Karpas-422 (cell line): ENCODE data around the gene RAPGEF3. TPM values are rescaled to one million over a fixed set of nuclear protein-coding genes. Genes with fewer than 3 reads are reported as not detected.
A peak's percentile ranks its signal among the peaks of the same experiment; 100 is the strongest.

ENCODE experiments used
- DNase-seq: peaks from one replicate; pipeline ENCODE4 v3.0.0-alpha.2; 2015
- H2AFZ ChIP-seq: fragments of 200-600 bp; sonication (generic); 2 replicates; pipeline ENCODE4 v1.6.1; 2014; ENCODE audit warnings: antibody characterized with exemption, low read length, mixed read lengths
- H3K27ac ChIP-seq: fragments of 200-600 bp; sonication (generic); 2 replicates; pipeline ENCODE4 v1.5.1; 2014; ENCODE audit warnings: mild to moderate bottlenecking, low read length, moderate library complexity
- H3K27me3 ChIP-seq: fragments of 200-600 bp; sonication (generic); 2 replicates; pipeline ENCODE4 v1.6.1; 2014; ENCODE audit warnings: low read length, mixed read lengths
- H3K36me3 ChIP-seq: fragments of 200-600 bp; sonication (generic); 2 replicates; pipeline ENCODE4 v1.6.1; 2014; ENCODE audit warnings: low read length, mixed read lengths; ENCODE audit not compliant: insufficient read depth
- H3K4me1 ChIP-seq: fragments of 200-600 bp; sonication (generic); 2 replicates; pipeline ENCODE4 v1.6.1; 2014; ENCODE audit warnings: mild to moderate bottlenecking, low read length, mixed read lengths
- H3K4me2 ChIP-seq: fragments of 200-600 bp; sonication (generic); 2 replicates; pipeline ENCODE4 v1.6.1; 2014; ENCODE audit warnings: low read length, low read depth, mild to moderate bottlenecking; ENCODE audit not compliant: poor library complexity, severe bottlenecking
- H3K4me3 ChIP-seq: fragments of 200-600 bp; sonication (generic); 2 replicates; pipeline ENCODE4 v1.5.1; 2014; ENCODE audit warnings: mild to moderate bottlenecking, antibody characterized with exemption, low read length, mixed read lengths
- H3K79me2 ChIP-seq: fragments of 200-600 bp; sonication (generic); 2 replicates; pipeline ENCODE4 v1.6.1; 2014; ENCODE audit warnings: mild to moderate bottlenecking, low read length, mixed read lengths
- H3K9ac ChIP-seq: fragments of 200-600 bp; sonication (generic); 2 replicates; pipeline ENCODE4 v1.6.0; 2014; ENCODE audit warnings: low read length
- H3K9me2 ChIP-seq: fragments of 200-600 bp; sonication (generic), shearing (Covaris generic); replicated peaks from 2 replicates; pipeline ENCODE4 v1.6.0; 2014; ENCODE audit warnings: mild to moderate bottlenecking, low read length, moderate library complexity; ENCODE audit not compliant: insufficient read depth
- H3K9me3 ChIP-seq: fragments of 300-700, 200-600 bp; sonication (generic); 2 replicates; pipeline ENCODE4 v1.6.1; 2014; ENCODE audit warnings: low read length, mixed read lengths
- H4K20me1 ChIP-seq: fragments of 200-600 bp; sonication (generic); 2 replicates; pipeline ENCODE4 v1.6.1; 2014; ENCODE audit warnings: mild to moderate bottlenecking, antibody characterized with exemption, low read length, low read depth; ENCODE audit not compliant: insufficient read depth
- total RNA-seq: library from RNA; depleted of rRNA; stranded (reverse); fragments of >200 nt; shearing (Covaris generic); gene quantifications from 2 replicates; pipeline ENCODE4 v1.2.3, GENCODE V29; 2014; ENCODE audit warnings: low replicate concordance

Gene RAPGEF3
- total RNA-seq, 1 experiment from 2014 or later = 4.4 TPM

GRCh38 chr12:47747126-47747525, 11.6 kb downstream of the RAPGEF3 start:
- H3K27me3 ChIP-seq = no peaks in the 10 kb centered on the region
- no peak overlapping the region for H3K27ac ChIP-seq
- no peaks in the 10 kb centered on the region for H3K79me2 ChIP-seq
- H3K4me3 ChIP-seq = no peak overlapping the region
- DNase-seq = peak; percentile 58
- no peaks in the 10 kb centered on the region for H3K9me3 ChIP-seq
- H3K4me1 ChIP-seq = peaks cover 23% of the 10 kb centered on the region
- H3K9me2 ChIP-seq = no peaks in the 10 kb centered on the region
- H3K36me3 ChIP-seq = no peaks in the 10 kb centered on the region
- no peak overlapping the region for H3K9ac ChIP-seq
- 0 out of 2 replicates have a peak, but pooled peaks cover 8% of the 10 kb centered on the region for H4K20me1 ChIP-seq
- no peak overlapping the region for H3K4me2 ChIP-seq
- no peak overlapping the region for H2AFZ ChIP-seq

- Histone ChIP-seq H3K4me1 (peaks cover 28% of the 10 kb centered on the region), H3K27me3 (no peaks in the 10 kb centered on the region), H3K4me3 (no peak overlapping the region), H3K9ac (no peak overlapping the region), H3K36me3 (no peaks in the 10 kb centered on the region), H3K4me2 (no peak overlapping the region), H3K79me2 (no peaks in the 10 kb centered on the region), H3K9me2 (no peaks in the 10 kb centered on the region), H3K27ac (no peak overlapping the region), H4K20me1 (0 out of 2 replicates have a peak, but pooled peaks cover 8% of the 10 kb centered on the region), H2AFZ (no peak overlapping the region), H3K9me3 (no peaks in the 10 kb centered on the region)
- DNase-seq = no peak
These were observed 12.2 kb downstream of the RAPGEF3 start for GRCh38 chr12:47746523-47746922.

- Histone ChIP-seq H3K4me3 (no peak overlapping the region), H3K9me2 (no peaks in the 10 kb centered on the region), H3K27ac (no peak overlapping the region), H3K4me1 (peaks cover 32% of the 10 kb centered on the region), H3K9me3 (no peaks in the 10 kb centered on the region), H2AFZ (no peak overlapping the region), H3K27me3 (no peaks in the 10 kb centered on the region), H3K36me3 (no peaks in the 10 kb centered on the region), H3K4me2 (no peak overlapping the region), H3K9ac (no peak overlapping the region), H4K20me1 (0 out of 2 replicates have a peak, but pooled peaks cover 8% of the 10 kb centered on the region), H3K79me2 (no peaks in the 10 kb centered on the region)
- no peak for DNase-seq
These were observed 12.6 kb downstream of the RAPGEF3 start for GRCh38 chr12:47746073-47746472.

- Histone ChIP-seq H3K4me2 (no peak overlapping the region), H4K20me1 (0 out of 2 replicates have a peak, but pooled peaks cover 8% of the 10 kb centered on the region), H3K27me3 (no peaks in the 10 kb centered on the region), H3K27ac (no peak overlapping the region), H3K79me2 (no peaks in the 10 kb centered on the region), H3K4me1 (peaks cover 37% of the 10 kb centered on the region), H3K9me2 (no peaks in the 10 kb centered on the region), H3K36me3 (no peaks in the 10 kb centered on the region), H3K9ac (no peak overlapping the region), H2AFZ (no peak overlapping the region), H3K9me3 (no peaks in the 10 kb centered on the region), H3K4me3 (no peak overlapping the region)
- no peak for DNase-seq
These were observed 13.1 kb downstream of the RAPGEF3 start for GRCh38 chr12:47745485-47746041.

DNA sequence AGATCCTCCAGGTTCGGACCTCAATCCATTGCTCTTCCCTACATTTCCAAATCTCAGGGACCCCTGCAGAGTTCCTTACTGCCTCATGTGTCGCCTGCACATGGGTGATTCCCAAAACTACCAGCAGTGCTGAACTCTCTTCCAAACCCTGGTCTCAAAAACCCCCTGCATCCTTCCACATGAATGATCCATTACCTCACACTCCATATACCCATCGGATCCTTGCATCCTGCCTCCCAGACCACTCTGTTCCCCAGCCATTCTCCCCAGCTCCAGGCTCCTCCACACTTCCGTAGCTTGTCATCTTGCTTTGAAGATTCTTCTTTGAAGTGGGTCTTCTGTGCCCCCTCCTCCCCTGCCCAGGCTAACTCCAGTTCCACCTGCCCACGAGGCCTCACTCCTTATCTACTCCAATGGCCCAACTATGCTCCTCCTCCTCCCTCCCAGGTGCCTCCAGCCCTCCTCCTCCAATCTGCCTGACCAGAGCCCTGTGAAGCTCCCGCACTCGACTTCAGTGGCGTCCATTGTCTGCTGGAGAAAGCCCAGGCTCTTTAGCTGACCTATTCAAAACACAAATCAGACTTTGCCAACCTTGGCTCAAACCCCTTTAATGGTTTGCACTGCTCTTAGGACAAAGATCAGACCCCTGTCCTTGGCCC, 13.8 kb downstream of the RAPGEF3 start:
- H3K4me2 ChIP-seq = no peak overlapping the region
- H3K4me1 ChIP-seq = peaks cover 44% of the 10 kb centered on the region
- no peaks in the 10 kb centered on the region for H3K27me3 ChIP-seq
- no peaks in the 10 kb centered on the region for H3K9me2 ChIP-seq
- H3K27ac ChIP-seq = no peak overlapping the region
- no peak overlapping the region for H3K9ac ChIP-seq
- no peak for DNase-seq
- H3K36me3 ChIP-seq = no peaks in the 10 kb centered on the region
- no peaks in the 10 kb centered on the region for H3K79me2 ChIP-seq
- H3K4me3 ChIP-seq = no peak overlapping the region
- H3K9me3 ChIP-seq = no peaks in the 10 kb centered on the region
- no peak overlapping the region for H2AFZ ChIP-seq
- 0 out of 2 replicates have a peak, but pooled peaks cover 8% of the 10 kb centered on the region for H4K20me1 ChIP-seq

DNA sequence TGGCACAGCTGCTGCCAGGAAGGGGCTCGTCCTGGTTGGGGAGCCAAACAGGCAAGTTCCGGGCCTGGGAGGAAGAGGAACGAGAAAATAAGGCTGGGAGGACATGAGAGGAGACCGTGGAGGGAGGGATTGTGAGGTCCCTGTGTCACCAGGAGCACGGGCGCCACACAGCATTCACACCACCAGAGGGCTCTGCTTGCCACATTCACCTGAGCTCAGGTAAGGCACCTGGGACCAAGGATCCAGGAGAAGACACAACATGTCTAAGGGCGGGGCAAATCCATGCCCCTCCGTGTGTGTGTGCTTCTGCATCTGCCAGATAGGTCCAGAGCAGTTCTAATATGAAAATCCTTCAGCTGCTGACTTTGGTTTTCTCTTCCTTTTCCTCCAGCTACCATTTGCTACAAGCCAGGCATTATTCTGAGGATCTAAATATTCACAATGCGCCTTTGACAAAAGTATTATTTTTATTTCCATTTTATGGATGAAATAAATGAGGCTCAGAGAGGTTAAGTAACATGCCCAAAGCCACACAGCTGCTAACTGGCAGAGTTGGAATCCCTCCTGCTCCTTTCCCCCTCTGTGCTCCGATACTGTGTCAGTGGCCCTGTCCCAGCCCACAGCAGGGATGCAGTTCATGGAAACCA, 14.6 kb downstream of the RAPGEF3 start:
- Histone ChIP-seq H3K9me2 (no peaks in the 10 kb centered on the region), H3K4me2 (no peak overlapping the region), H3K4me1 (peaks cover 52% of the 10 kb centered on the region), H3K4me3 (no peak overlapping the region), H3K36me3 (no peaks in the 10 kb centered on the region), H3K9ac (no peak overlapping the region), H3K79me2 (no peaks in the 10 kb centered on the region), H2AFZ (no peak overlapping the region), H4K20me1 (0 out of 2 replicates have a peak, but pooled peaks cover 8% of the 10 kb centered on the region), H3K9me3 (no peaks in the 10 kb centered on the region), H3K27me3 (no peaks in the 10 kb centered on the region), H3K27ac (no peak overlapping the region)
- DNase-seq = peak; percentile 69

DNA sequence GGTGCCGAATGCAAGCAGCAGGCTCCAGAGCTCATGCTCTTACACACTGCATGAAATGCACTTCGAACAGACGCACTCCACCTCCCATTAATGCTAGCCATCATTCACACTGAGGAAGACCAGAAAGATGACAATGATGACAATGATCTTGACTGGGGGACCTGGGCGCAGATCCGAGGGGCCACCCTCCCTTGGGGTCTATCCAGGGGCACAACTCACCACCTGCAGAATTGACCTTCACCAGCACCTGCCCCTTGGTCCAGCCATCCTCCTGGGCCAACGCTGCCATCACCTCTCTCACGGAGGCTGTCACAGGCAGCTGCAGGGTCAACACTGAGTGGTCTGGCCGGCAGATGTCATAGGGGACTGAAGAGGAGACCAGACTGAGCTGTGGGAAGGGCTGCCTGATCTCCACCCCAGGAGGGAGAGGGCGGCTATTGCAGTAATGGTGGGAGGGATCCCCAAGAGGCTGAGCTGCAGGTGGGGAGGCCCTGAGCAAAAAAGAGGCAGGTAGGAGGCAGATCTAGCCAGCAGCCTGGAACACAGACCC, 15.3 kb downstream of the RAPGEF3 start:
- H3K79me2 ChIP-seq = no peaks in the 10 kb centered on the region
- no peak overlapping the region for H3K9ac ChIP-seq
- no peaks in the 10 kb centered on the region for H3K36me3 ChIP-seq
- H4K20me1 ChIP-seq = 0 out of 2 replicates have a peak, but pooled peaks cover 8% of the 10 kb centered on the region
- peaks cover 59% of the 10 kb centered on the region for H3K4me1 ChIP-seq
- no peaks in the 10 kb centered on the region for H3K9me2 ChIP-seq
- no peak overlapping the region for H2AFZ ChIP-seq
- H3K27me3 ChIP-seq = no peaks in the 10 kb centered on the region
- H3K27ac ChIP-seq = no peak overlapping the region
- H3K9me3 ChIP-seq = no peaks in the 10 kb centered on the region
- H3K4me3 ChIP-seq = no peak overlapping the region
- H3K4me2 ChIP-seq = no peak overlapping the region
- no peak for DNase-seq

- Histone ChIP-seq H3K4me2 (peak overlapping the region; percentile 96), H3K36me3 (no peaks in the 10 kb centered on the region), H3K9me2 (no peaks in the 10 kb centered on the region), H3K79me2 (no peaks in the 10 kb centered on the region), H2AFZ (no peak overlapping the region), H3K27me3 (no peaks in the 10 kb centered on the region), H3K27ac (peak overlapping the region; percentile 96), H3K4me1 (peaks cover 61% of the 10 kb centered on the region), H3K4me3 (no peak overlapping the region), H3K9me3 (no peaks in the 10 kb centered on the region), H4K20me1 (0 out of 2 replicates have a peak, but pooled peaks cover 8% of the 10 kb centered on the region), H3K9ac (no peak overlapping the region)
- DNase-seq = peak; percentile 85
These were observed 16.3 kb downstream of the RAPGEF3 start for GRCh38 chr12:47742253-47742825.
